ENCODE results near the gene CRAMP1. TPM values are rescaled to one million over a fixed set of nuclear protein-coding genes. Genes with fewer than 3 reads are reported as not detected.
"Not testable (repeated sequence)": the region's sequence is repeated elsewhere in the genome, so short reads cannot be mapped to it uniquely, and the experiment has no call there.

CRAMP1 gene
- polyA plus RNA-seq (2014; cell fraction: cytosol; rRNA removed): 11.1 and 11.8 TPM in 2 replicates
- polyA plus RNA-seq (2014; cell fraction: nucleus; rRNA removed): 15.2 and 27.4 TPM in 2 replicates

GRCh38 chr16:1612320-1613111, at the start of gene CRAMP1:
CRAMP1 (plus strand) TSS chr16:1612360; CDS start chr16:1614640, 2,280 bp downstream.
- DNase-seq (ENCODE audit: low spot score): no peak

DNA sequence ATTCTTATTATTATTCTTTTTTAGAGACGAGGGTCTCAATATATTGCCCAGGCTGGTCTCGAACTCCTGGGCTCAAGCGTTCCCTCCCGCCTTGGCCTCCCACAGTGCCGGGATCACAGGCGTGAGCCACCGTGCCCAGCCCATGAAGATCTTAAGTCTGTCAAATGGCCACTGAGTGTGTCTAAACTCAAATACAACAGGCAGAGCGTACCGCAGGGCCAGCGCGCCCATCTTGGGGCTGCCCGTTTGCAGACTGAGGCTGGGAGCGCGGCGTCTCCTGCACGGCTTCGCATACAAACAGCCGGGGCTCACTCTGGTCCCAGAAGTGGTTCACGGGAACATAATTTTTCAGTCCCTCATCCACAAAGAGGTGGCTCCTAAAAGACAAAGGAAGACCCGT, 48.4 kb upstream of the CRAMP1 start:
- DNase-seq (ENCODE audit: low spot score): no peak

DNA sequence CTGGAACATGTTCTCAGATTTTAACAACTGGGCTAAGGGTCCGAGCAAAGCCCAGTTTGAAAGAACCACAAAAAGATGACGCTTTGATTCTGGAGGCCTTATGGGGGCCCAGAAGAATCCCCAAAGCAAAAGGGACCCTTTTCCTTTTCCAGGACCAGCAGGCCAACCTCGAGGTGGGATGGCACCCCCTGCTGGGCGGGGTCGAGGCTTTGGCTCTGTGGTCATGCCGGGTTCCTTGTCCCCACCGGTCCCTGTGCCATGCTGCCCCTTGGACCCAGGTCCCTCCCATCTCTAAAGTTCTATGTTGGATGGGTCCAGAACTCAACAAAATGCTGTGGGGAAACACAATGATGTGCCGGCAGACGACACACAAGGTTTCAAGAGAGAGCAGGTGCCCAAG, 47.8 kb upstream of the CRAMP1 start:
- no peak for DNase-seq (ENCODE audit: low spot score)

GRCh38 chr16:1565083-1565805, 46.9 kb upstream of the CRAMP1 start:
- no peak for DNase-seq (ENCODE audit: low spot score)

- no peak for DNase-seq (ENCODE audit: low spot score)
Observed at GRCh38 chr16:1567988-1568387, 44.2 kb upstream of the CRAMP1 start.

- no peak for DNase-seq (ENCODE audit: low spot score)
Observed at GRCh38 chr16:1571012-1571671, 41.0 kb upstream of the CRAMP1 start.

GRCh38 chr16:1572673-1573072, 39.5 kb upstream of the CRAMP1 start:
- no peak for DNase-seq (ENCODE audit: low spot score)

DNA sequence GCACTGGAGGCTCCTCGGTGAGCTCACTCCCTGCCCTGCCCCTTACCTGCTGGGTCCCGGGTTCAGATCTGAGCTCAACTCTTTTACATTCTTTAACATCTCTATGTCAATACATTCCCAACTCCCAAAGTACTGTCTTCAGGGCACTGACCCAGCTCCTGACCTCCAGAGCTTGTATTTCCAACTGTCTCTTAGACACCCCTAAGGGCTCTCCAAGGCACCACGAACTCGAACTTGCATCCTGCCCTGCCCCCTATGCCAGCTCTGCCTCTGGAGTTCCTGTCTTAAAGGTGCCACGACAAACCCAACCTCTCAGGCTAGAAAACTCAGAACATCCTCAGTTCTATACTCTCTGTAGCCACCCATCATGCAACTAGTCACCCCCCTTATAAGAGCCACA, 38.9 kb upstream of the CRAMP1 start:
- no peak for DNase-seq (ENCODE audit: low spot score)

GRCh38 chr16:1575578-1575977, 36.6 kb upstream of the CRAMP1 start:
- no peak for DNase-seq (ENCODE audit: low spot score)

- DNase-seq (ENCODE audit: low spot score): no peak
Observed at GRCh38 chr16:1579214-1579613, 32.9 kb upstream of the CRAMP1 start.

DNA sequence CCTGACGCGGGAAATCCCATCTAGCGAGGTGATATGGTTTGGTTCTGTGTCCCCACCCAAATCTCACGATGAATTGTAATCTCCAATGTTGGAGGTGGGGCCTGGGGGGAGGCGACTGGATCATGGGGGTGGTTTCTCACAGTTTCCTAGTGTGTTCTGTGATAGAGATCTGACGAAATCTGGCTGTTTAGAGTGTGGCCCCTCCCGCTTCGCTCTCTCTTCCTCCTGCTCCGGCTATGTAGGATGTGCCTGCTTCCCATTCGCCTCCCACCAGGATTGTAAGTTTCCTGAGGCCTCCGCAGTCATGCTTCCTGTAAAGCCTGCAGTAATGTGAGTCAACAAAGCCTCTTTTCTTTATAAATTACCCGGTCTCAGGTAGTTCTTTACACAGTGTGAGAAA, 31.9 kb upstream of the CRAMP1 start:
- DNase-seq (ENCODE audit: low spot score): no peak

GRCh38 chr16:1580956-1581355, 31.2 kb upstream of the CRAMP1 start:
- DNase-seq (ENCODE audit: low spot score): no peak

- no peak for DNase-seq (ENCODE audit: low spot score)
Observed at GRCh38 chr16:1581804-1582203, 30.4 kb upstream of the CRAMP1 start.

DNA sequence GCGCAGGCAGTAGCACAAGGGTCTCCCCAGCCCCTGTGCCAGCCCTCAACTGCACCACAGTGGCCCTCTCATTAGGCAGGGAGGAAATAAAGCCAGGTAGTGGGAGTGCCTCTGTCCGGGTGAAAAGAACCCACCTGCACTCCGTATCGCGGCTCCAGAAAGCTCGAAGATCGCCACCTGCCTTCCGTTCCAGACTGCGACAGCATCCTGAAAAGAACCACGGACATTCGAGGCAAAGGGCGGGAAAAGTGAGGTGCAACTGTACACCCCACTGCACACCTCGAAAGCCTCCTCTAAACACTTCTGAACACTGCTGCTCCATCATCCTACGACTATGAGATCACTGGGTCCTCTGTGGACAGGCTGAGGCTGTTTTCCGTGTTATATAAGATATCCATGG, 29.0 kb upstream of the CRAMP1 start:
- DNase-seq (ENCODE audit: low spot score): no peak

GRCh38 chr16:1584926-1585484, 27.2 kb upstream of the CRAMP1 start:
- DNase-seq (ENCODE audit: low spot score): no peak

DNA sequence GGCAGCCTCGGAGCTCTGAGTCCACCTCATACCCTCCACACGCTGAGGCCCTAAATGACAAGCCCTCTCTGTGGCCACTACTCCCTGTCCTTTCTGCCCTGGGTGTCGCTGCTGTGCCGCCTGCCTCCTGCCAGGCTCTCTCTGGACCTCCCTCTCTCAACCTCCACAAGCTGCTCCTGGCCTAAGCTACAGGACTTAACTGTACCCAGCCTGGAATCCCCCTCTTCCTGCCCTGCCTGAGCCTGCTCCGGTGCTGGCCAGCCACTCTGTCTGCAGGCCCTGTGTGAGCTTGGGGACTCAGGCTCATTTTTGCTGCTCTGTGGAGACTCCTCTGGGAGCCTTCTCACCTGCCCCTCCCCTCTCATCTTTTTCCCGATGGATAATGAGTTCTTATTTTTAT, 21.8 kb upstream of the CRAMP1 start:
- no peak for DNase-seq (ENCODE audit: low spot score)

DNA sequence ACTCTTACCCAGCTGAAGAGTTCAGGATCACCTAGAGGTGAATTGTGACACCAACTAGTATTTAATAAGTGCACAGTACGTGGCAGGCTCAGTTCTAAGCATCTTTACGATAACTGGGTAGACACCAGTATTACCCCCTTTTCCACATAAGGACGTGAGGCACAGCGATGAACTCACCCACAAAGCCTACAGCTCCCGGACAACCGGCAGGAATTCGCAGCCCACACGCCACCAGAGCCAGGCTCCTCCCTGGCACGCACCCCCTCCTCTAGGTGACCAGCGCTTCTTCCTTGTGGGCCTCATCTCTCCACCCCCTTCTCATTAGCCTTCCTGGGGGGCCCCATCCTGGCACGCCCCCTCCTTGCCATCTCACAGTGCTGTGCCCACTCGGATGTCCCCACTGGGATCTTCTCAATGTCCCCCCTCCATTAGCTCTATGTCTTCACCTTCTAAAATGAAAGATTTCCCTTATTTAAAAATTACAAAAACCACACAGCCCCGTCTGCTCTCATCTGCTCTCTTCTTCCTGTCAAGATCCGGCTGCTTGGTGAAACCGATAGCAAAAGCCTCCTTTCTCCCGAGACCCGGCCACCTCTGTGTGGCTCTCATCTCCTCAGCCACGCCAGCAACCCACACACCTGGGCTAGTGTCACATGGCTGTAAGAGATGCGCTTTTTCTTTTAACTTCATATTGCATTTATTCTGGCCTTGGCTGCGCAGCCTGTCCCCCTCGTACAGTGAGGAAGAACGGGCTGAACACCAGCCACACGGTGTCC, 21.0 kb upstream of the CRAMP1 start:
- no peak for DNase-seq (ENCODE audit: low spot score)

- DNase-seq (ENCODE audit: low spot score): no peak
Observed at GRCh38 chr16:1592446-1592845, 19.7 kb upstream of the CRAMP1 start.

DNA sequence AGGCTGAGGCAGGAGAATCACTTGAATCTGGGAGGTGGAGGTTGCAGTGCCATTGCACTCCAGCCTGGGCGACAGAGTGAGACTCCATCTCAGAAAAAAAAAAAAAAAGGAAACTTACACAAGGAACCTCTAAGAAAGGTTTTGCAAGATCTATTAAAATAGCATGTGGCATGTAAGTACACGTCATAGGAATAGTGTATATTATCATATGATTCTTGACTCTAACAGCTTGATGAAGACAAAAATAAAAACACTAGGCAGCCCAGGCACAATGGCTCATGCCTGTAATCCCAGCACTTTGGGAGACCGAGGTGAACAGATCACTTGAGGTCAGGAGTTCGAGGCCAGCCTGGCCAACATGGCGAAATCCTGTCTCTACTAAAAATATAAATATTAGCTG, 16.6 kb upstream of the CRAMP1 start:
- DNase-seq (ENCODE audit: low spot score): not testable (repeated sequence)

DNA sequence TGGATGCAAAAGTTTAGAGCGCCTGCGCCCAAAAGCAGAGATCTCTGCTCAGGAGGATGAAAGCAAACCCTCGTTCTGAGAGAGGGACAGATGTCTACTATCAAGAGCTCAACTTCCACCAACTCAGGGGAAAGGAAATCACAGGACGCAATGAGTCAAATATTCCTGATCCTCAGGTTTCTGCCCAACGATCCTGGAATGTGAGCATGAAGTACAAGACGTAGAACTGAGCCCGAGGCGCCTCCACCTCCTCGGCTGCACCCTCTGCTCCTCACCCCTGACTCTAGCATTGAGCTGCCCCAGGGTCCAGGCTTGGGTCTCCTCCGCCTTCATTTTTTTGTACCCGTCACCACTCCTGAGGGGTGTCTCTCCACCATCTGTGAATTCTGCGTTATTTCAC, 15.6 kb upstream of the CRAMP1 start:
- no peak for DNase-seq (ENCODE audit: low spot score)

GRCh38 chr16:1597154-1597553, 15.0 kb upstream of the CRAMP1 start:
- DNase-seq (ENCODE audit: low spot score): no peak
